Measurements from ENCODE around the gene COL19A1. TPM values are rescaled to one million over a fixed set of nuclear protein-coding genes. Genes with fewer than 3 reads are reported as not detected.

Gene COL19A1
- total and polyA plus RNA-seq, 9 of the 15 experiments (the other 6 are each of a cell fraction or from before 2014, with no cell fraction given) = not detected

DNA sequence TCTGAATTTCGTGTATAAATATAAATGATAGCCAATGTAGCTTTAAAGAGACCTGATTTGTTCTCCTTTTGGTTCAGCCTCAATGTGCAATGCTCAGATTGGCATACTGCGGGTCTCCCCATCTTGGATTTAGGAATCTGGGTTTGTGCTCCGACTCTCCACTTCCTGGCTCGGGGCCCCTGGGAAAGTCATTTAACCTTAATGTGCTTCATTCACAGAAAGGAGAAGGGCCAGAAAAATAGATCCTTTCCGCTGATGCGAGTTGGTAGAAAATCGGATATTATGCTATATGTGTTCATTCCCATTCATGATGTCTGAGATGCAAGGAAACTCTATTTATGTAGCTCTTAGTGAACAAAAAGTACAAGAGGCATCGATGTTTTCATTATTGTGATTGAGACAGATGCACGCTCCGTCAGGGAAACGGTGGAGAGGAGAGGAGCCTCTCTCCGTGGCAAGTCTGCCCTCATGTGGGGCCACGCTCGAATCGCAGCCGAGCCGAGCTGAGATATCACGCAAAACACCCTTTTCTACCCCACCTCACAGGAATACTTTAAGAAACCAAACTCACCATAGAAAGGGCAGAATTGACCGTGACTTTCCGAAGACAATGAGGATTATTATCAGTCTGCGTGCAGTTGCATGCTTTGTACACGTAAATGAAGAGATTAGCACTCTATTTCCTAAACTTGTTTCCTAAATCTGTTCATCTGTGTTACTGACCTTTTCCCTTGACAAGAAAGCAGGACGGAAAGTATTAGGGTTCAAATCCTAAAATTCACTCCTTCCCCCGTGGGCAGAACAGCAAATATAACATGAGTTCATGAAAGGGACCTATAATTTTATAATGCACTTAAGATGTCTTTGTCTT is 300.0 kb downstream of the COL19A1 start (continued):
- TF ChIP-seq RAD21 (CRISPR knock-in tag; conservative IDR thresholded peaks at IDR 0.05 in 1 of 2, IDR thresholded peaks at IDR 0.05 in 1 of 2) (peak; percentile 77 to 87), MAZ (CRISPR knock-in tag; conservative IDR thresholded peaks at IDR 0.05 in 1 of 2, IDR thresholded peaks at IDR 0.05 in 1 of 2) (0 out of 4 replicates have a peak, but pooled peaks of 1 of the 2 experiments have one; percentile 15), L3MBTL2 (IDR thresholded peaks at IDR 0.05) (peak; percentile 37; the same call in 1 of the 2 replicates), CTBP1 (IDR thresholded peaks at IDR 0.05; ENCODE audit: borderline replicate concordance) (0 out of 2 replicates have a peak, but pooled peaks have one; percentile 19), FOXK2 (conservative IDR thresholded peaks at IDR 0.05 in 1 of 2, IDR thresholded peaks at IDR 0.05 in 1 of 2; ENCODE audit: low read depth in 2 of 2) (peak in 1 of 2 experiments; percentile 17; a peak in 1 of 4 replicates), KLF1 (tag; IDR thresholded peaks at IDR 0.05) (no peak), CC2D1A (IDR thresholded peaks at IDR 0.05) (0 out of 2 replicates have a peak, but pooled peaks have one; percentile 25), STAG1 (CRISPR knock-in tag; IDR thresholded peaks at IDR 0.05; ENCODE audit: borderline replicate concordance) (peak; percentile 40; the same call in 1 of the 2 replicates)
- TF ChIP-seq, protein P1, sequence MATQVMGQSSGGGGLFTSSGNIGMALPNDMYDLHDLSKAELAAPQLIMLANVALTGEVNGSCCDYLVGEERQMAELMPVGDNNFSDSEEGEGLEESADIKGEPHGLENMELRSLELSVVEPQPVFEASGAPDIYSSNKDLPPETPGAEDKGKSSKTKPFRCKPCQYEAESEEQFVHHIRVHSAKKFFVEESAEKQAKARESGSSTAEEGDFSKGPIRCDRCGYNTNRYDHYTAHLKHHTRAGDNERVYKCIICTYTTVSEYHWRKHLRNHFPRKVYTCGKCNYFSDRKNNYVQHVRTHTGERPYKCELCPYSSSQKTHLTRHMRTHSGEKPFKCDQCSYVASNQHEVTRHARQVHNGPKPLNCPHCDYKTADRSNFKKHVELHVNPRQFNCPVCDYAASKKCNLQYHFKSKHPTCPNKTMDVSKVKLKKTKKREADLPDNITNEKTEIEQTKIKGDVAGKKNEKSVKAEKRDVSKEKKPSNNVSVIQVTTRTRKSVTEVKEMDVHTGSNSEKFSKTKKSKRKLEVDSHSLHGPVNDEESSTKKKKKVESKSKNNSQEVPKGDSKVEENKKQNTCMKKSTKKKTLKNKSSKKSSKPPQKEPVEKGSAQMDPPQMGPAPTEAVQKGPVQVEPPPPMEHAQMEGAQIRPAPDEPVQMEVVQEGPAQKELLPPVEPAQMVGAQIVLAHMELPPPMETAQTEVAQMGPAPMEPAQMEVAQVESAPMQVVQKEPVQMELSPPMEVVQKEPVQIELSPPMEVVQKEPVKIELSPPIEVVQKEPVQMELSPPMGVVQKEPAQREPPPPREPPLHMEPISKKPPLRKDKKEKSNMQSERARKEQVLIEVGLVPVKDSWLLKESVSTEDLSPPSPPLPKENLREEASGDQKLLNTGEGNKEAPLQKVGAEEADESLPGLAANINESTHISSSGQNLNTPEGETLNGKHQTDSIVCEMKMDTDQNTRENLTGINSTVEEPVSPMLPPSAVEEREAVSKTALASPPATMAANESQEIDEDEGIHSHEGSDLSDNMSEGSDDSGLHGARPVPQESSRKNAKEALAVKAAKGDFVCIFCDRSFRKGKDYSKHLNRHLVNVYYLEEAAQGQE (IDR thresholded peaks at IDR 0.05; ENCODE audit: borderline replicate concordance) = peak; percentile 71
- TF ChIP-seq, protein P1 (CRISPR knock-in tag; IDR thresholded peaks at IDR 0.05; ENCODE audit: low read depth) = no peak
